HL-60 (cell line): ENCODE data around the gene PPEF2.

Experiments
- DNase-seq, 2 experiments: peaks; one replicate each; pipeline ENCODE4 v3.0.0-alpha.2; 2010 to 2020; ENCODE audit warnings: low read depth in 1 of 2, low spot score in 1 of 2
- H3K27ac ChIP-seq: fragments of 250-450 bp; sonication (Bioruptor Pico); replicated peaks from 2 replicates; pipeline ENCODE4 v1.5.1; 2020; ENCODE audit warnings: mild to moderate bottlenecking, moderate library complexity
- H3K27me3 ChIP-seq: fragments of 250-450 bp; sonication (Bioruptor Pico); 2 replicates; pipeline ENCODE4 v1.5.1; 2021; ENCODE audit warnings: mild to moderate bottlenecking, moderate library complexity; ENCODE audit not compliant: insufficient read depth, poor library complexity, severe bottlenecking
- H3K4me3 ChIP-seq: replicated peaks from 2 replicates; pipeline ENCODE4 v1.5.1; 2011; ENCODE audit warnings: mild to moderate bottlenecking, control low read depth, low read length; ENCODE audit not compliant: insufficient read depth
- CTCF ChIP-seq: IDR thresholded peaks from one replicate; pipeline ENCODE4 v1.5.1; 2011; ENCODE audit warnings: low read length, control low read depth, inconsistent platforms; ENCODE audit not compliant: insufficient read depth
- GABPA ChIP-seq: IDR thresholded peaks from 2 replicates; pipeline ENCODE4 v1.6.1; 2012; ENCODE audit warnings: low read depth
- POLR2AphosphoS5 ChIP-seq: IDR thresholded peaks from 2 replicates; pipeline ENCODE4 v1.6.1; 2012; ENCODE audit warnings: low read depth
- REST ChIP-seq: IDR thresholded peaks from 2 replicates; pipeline ENCODE4 v1.6.1; 2012; ENCODE audit warnings: low read depth; ENCODE audit not compliant: insufficient replicate concordance
- SPI1 ChIP-seq: IDR thresholded peaks from 2 replicates; pipeline ENCODE4 v1.6.1; 2012; ENCODE audit warnings: low read depth, mild to moderate bottlenecking, borderline replicate concordance

PPEF2 gene

GRCh38 chr4:75898536-75898935 lies 3.7 kb downstream of the PPEF2 start:
- H3K4me3 ChIP-seq: no peak overlapping the region
- no peak for DNase-seq
- no peak overlapping the region for H3K27ac ChIP-seq
- no peaks in the 10 kb centered on the region for H3K27me3 ChIP-seq
- TF ChIP-seq GABPA (no peak), REST (no peak), CTCF (no peak), POLR2AphosphoS5 (no peak), SPI1 (no peak)

- DNase-seq: peak in 1 of 2 experiments; percentile 21
- H3K4me3 ChIP-seq: no peak overlapping the region
- H3K27me3 ChIP-seq: no peaks in the 10 kb centered on the region
- TF ChIP-seq CTCF (peak; percentile 15), POLR2AphosphoS5 (no peak), GABPA (no peak), REST (no peak), SPI1 (no peak)
- H3K27ac ChIP-seq: no peak overlapping the region
Measured at GRCh38 chr4:75895744-75896314, 6.4 kb downstream of the PPEF2 start.

GRCh38 chr4:75892508-75892907 lies 9.7 kb downstream of the PPEF2 start:
- Histone ChIP-seq H3K27me3 (no peaks in the 10 kb centered on the region), H3K4me3 (no peak overlapping the region), H3K27ac (no peak overlapping the region)
- no peak for DNase-seq
- TF ChIP-seq REST: no peak
- no peak for TF ChIP-seq CTCF
- TF ChIP-seq SPI1: no peak
